Stimulated activated CD8-positive, alpha-beta memory T cell treated with anti-CD3 and anti-CD28 coated beads, Interleukin-12 subunit alpha, Interleukin-12 subunit beta, amount 100 ng/mL, for 4 hours (primary cell): ENCODE data around the gene ANGEL2.
"Not testable (repeated sequence)": the region's sequence is repeated elsewhere in the genome, so short reads cannot be mapped to it uniquely, and the experiment has no call there.

Experiments used
- DNase-seq: peaks from one replicate; pipeline ENCODE4 v3.0.0-alpha.2; 2020; ENCODE audit warnings: low read depth

Gene ANGEL2, protein sequence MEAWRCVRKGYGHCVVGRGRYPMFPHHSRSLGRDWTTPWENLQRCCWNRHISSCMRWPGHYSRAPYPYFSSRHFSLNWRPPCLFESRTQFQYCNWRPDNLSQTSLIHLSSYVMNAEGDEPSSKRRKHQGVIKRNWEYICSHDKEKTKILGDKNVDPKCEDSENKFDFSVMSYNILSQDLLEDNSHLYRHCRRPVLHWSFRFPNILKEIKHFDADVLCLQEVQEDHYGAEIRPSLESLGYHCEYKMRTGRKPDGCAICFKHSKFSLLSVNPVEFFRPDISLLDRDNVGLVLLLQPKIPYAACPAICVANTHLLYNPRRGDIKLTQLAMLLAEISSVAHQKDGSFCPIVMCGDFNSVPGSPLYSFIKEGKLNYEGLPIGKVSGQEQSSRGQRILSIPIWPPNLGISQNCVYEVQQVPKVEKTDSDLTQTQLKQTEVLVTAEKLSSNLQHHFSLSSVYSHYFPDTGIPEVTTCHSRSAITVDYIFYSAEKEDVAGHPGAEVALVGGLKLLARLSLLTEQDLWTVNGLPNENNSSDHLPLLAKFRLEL

GRCh38 chr1:213015099-213016050 lies at the start of gene ANGEL2:
Gene ANGEL2 (minus strand): TSS chr1:213015867. CDS start chr1:213015671, 196 bp downstream.
- peak; percentile 90 for DNase-seq

- DNase-seq, result no peak
Measured at GRCh38 chr1:213061263-213061662, 45.6 kb upstream of the ANGEL2 start.

- no peak for DNase-seq
Measured at GRCh38 chr1:213060836-213061235, 45.2 kb upstream of the ANGEL2 start.

GRCh38 chr1:213057264-213058059 lies 41.8 kb upstream of the ANGEL2 start:
- DNase-seq, result no peak

DNA sequence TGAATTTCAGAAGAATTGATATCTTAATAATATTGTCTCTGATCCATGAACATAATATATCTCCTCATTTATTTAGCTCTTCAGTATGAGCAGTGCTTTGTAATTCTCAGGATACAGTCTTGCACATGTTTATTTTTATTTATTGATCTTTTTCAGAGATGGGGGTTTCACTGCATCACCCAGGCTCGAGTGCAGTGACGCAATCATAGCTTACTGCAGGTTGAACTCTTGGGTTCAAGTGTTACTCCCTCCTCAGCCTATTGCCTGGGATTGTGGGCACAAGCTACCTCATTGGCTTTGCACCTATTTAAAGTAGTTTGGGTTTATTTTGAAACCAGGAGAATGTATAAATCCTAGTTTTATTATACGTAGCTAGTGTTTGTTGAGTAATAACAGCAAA lies 40.1 kb upstream of the ANGEL2 start:
- no peak for DNase-seq

DNA sequence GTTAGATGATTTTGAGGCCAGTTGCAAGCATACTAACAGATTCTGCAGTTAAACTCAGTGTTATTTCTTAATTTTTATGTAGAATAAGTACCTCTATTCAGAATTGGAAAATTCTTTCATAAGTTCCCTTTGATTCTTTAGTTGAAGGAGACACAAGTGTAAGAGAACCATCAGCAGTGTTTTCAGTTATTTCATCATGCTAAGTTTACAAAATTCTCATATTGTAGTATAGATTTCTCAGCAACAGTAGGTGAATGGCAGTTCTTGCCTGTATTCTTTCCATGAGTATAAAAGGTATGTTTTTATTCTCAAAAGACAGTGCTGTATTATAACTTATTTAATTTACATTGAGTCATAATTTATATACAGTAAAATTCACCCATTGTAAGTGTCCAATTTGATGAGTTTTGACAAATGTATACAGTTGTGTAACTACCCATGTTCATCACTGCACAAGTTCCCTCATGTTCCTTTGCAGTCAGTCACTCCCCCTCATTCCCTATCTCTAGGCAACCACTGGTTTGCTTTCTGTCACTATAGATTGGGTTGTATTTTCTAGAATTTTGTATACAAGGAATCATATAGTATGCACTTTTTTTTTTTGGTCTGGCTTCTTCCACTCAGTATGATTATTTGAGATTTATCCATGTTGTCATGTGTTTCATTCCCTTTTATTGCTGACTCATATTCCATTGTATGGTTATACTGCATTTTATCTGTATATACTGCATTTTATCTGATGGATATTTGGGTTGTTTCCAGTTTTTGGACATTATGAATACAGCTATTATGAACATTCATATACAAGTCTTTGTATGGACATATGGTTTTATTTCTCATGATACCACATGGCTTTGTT lies 39.3 kb upstream of the ANGEL2 start:
- DNase-seq, result no peak

DNA sequence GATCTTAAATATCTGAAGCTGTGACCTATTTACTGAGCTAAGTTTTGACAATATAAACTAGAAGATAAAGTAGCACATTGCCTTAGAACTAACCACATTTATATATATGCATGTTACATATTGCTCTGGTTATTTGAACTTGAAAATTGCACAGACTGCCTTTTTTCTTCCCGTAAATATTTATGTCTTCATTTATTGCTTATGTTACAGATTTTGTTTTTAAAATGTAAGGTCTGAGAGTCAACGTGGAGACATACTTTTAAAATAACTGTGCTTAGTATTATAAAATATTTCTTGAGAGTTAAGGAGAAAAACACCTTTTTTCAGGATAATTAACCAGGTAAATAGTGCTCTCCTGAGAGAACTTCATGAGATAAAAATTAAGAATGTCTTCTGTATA lies 38.5 kb upstream of the ANGEL2 start:
- DNase-seq, result no peak

GRCh38 chr1:213053455-213053854 lies 37.8 kb upstream of the ANGEL2 start:
- no peak for DNase-seq

GRCh38 chr1:213051881-213052202 lies 36.2 kb upstream of the ANGEL2 start:
- no peak for DNase-seq

DNA sequence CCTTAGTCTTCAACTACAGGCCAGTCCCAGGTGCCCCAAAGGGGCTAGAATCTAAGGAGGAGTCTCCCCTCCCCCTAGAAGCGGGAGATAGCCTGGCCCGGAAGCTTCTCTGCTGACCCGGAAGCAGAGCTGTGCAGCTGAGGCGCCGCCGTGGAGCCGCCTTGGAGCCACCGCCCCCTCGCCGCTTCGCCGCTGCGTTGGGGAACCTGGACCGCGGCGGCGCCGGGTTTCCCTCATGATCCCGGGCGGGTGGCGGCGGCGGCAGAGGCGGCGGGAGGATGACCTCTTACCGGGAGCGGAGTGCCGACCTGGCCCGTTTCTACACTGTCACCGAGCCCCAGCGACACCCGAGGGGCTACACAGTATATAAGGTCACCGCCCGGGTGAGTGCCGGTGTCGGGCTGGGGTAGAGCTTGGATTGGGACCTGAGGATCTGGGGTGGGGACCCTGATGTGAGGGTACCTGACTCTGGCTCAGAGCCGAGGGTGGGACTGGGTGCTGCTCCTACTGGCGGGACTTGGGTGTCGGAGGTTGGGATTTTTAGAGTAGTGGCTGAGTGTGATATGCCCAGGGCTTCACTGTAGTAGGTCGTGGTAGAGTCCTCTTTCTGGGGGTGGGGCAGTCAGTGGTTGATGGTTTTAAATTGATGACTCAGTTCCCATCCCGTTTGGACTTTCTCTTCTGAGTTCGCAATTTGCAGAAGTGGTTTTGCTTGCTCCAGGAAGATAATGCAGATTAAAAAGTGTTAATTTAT lies 35.6 kb upstream of the ANGEL2 start, which contains the start of gene RPS6KC1:
Gene RPS6KC1, plus strand, starts transcription at position 115 of the 754 bp plus-strand sequence. Its CDS starts 164 bp downstream, at position 279.
- DNase-seq, result peak; percentile 73

DNA sequence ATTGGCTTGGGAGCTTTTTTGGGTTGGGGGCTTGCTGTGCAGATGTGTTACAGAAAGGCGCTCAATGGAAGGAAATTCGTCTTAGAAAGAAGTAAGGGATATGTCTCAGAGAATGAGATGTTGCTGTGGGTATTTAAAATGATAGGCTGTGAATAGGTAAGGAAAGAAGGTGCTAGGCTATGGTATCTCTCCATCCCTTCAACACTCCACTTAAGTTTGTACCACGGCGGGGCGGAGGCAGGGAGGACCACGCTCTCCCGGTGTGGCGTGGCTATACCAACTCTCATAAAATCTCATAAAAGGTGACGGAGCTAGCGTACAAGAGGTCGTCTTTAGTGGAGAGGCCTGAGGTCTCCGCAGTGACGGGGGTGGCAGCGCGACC lies 35.1 kb upstream of the ANGEL2 start:
- no peak for DNase-seq

- DNase-seq, result no peak
Measured at GRCh38 chr1:213049232-213049631, 33.6 kb upstream of the ANGEL2 start.

DNA sequence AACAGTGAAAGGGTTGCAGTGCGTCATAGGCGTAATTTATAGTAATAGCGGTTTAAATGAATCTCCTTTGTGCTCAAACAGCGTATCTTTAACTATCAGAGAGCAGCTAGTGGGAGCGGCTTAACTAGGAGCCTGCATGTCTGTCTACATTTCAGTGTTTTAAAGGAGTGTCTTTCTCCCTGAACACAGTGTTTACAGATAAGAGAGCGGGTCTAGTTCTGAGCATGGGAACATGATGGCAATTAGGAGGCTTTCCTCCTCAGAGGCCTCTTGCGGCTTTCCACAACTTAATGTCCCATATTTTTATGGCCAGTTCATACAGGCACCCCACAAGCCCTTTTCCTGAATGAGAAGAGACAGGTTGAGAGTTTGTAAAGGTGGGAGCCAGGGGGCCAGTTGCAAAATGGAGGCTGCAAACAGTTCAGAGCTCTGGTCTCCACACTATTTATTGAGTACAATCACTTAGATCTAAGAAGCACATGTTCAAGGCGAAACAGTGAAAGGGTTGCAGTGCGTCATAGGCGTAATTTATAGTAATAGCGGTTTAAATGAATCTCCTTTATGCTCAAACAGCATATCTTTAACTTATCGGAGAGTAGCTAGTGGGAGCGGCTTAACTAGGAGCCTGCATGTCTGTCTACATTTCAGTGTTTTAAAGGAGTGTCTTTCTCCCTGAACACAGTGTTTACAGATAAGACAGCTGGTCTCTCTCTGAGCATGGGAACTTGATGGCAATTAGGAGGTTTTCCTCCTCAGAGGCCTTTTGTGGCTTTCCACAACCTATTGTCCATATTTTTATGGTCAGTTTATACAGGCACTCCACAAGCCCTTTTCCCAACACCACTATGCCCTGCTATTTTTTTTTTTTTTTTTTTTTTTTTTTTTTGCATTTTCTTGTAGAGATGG lies 29.9 kb upstream of the ANGEL2 start:
- not testable (repeated sequence) for DNase-seq

- DNase-seq, result no peak
Measured at GRCh38 chr1:213041443-213041842, 25.8 kb upstream of the ANGEL2 start.

DNA sequence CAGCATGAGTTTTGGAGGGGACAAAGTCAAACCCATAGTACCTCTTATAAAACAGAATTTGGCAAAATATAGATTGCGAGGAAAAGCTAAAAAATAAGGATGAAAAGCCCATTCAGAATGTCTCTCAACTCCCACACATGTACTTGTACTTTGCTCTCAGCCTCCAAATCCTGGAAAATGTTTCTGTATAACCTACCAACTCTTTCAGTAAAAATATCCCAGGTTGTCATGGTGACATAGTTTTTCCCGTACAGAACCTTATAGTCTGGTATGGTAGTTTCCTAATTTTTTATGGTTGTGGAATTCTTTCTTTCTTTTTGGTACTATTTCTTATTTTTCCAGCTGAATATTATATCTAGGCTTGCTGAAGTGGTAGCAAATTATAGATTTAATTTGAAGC lies 19.9 kb upstream of the ANGEL2 start:
- DNase-seq, result no peak

DNA sequence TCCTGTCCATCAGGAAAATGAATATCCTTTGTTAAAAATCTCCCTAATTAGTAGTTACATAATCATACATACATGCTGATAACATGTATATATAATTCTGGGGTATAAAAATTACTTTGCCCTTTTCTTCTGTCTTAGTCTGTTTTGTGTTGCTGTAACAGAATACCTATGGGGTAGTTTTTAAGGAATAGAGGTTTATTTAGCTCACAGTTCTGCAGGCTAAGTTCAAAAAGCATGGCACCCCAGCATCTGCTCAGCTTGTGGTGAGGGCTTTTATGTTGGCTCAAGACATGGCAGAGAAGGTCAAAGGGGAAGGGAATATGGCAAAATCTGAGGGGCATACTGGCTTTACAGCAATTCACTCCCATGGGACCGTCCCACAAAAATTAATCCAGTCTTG lies 19.0 kb upstream of the ANGEL2 start:
- DNase-seq, result no peak

DNA sequence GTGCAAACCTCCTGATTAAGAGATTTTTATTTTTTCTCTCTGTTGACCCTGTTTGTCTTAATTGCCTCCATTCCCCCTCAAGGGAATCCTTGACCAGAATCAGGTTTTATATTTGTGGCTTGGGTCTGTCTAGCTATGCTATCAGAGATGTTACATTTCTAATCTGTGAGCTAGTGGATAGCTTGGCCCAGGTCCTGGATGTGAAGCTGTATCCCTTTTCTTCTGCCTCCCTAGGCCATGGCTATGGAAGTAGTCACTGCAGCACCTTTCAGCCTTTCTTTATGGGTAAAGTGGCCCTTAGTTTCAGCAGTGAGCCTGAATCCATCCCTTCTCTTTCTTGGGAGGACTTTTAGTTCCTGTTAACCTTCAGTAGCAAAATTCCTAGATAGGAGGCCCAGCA lies 17.0 kb upstream of the ANGEL2 start:
- DNase-seq, result no peak

DNA sequence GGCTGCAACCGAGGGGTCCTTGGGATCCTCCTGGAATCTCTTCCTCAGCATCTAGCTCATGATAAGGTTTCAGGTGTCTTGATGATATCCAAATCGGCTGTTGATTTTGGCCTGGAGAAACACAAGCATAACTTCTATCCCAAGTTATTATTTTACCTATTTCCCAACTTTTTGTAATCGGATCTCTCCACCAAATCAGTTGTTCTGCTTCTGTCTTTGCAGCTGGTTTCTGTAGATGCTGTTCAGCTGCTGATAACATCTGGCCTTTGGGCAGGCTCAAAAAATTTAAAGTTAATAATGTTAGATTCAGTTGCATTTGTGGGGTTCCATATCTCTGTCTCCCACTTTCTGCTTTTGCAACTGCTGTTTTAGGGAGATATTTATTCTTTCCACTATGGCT lies 11.4 kb upstream of the ANGEL2 start:
- not testable (repeated sequence) for DNase-seq

- no peak for DNase-seq
Measured at GRCh38 chr1:213020016-213020415, 4.3 kb upstream of the ANGEL2 start.
